Measurements from ENCODE around the gene UNC5A. TPM values are rescaled to one million over a fixed set of nuclear protein-coding genes. Genes with fewer than 3 reads are reported as not detected.

UNC5A gene
- total RNA-seq, 1 donor from 2014 or later, result not detected

DNA sequence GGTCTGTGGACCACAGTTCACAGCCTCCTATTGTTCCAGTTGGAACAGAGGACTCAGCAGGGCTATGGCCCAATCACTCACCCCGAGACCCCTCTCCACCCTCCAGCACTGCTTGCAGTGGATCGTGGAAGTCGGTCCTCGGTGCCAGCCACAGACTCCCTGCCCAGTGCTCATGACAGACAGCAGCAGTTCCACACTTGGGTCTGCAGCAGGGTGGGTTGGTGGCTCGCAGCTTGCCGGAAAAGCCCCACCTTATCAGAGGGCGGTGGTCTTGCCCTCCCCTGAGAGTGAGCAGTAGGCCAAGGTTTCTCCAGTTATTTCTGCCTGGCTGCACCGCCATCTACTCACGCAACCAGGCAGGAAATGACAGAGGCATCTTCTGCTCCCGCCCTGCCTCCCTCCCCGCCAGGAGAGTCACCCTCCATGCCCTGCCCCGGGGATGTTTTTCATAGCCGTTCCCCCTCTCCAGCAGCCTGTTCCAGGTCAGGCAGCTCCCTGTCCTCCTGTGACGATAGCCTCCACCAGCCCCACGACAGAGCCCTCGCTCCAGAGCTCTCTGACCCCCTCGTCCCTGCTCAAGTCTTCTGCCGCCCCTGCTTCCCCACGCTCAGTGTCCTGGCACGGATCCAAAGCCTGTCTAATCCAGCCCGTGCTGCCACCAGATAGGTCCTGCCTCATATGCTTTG, 34.5 kb downstream of the UNC5A start:
- no peak for DNase-seq (ENCODE audit: extremely low spot score in 2 of 2)
- no peak for TF ChIP-seq POLR2AphosphoS5 (IDR thresholded peaks at IDR 0.05; ENCODE audit: insufficient read depth in 1 of 2, low read depth in 1 of 2)
- Histone ChIP-seq H3K4me3 (no peak overlapping the region), H3K27ac (no peak overlapping the region), H3K4me1 (no peaks in the 10 kb centered on the region), H3K36me3 (no peaks in the 10 kb centered on the region), H3K9me3 (no peaks in the 10 kb centered on the region), H3K27me3 (no peaks in the 10 kb centered on the region)
- intact Hi-C loops (cut with DNase I), result no loop called here

DNA sequence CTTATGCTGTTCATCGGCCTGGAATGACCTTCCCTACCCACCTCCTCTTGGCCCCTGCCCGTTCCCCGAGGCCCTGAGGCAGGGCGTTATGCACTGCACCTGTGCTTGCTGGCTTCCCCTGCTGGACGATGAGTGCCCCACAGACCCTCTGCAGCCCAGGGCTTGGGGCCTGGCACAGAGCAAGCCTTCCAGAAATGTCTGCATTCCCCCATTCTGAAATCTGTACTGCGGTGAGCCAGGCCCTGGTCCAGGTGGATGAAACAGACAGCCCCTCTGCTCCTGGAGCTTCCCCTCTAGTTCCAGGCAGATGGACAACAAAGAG, 35.0 kb downstream of the UNC5A start:
- no peak for DNase-seq (ENCODE audit: extremely low spot score in 2 of 2)
- TF ChIP-seq POLR2A (IDR thresholded peaks at IDR 0.05), result no peak
- TF ChIP-seq POLR2AphosphoS5 (IDR thresholded peaks at IDR 0.05; ENCODE audit: insufficient read depth in 1 of 2, low read depth in 1 of 2), result no peak
- TF ChIP-seq, protein P1, sequence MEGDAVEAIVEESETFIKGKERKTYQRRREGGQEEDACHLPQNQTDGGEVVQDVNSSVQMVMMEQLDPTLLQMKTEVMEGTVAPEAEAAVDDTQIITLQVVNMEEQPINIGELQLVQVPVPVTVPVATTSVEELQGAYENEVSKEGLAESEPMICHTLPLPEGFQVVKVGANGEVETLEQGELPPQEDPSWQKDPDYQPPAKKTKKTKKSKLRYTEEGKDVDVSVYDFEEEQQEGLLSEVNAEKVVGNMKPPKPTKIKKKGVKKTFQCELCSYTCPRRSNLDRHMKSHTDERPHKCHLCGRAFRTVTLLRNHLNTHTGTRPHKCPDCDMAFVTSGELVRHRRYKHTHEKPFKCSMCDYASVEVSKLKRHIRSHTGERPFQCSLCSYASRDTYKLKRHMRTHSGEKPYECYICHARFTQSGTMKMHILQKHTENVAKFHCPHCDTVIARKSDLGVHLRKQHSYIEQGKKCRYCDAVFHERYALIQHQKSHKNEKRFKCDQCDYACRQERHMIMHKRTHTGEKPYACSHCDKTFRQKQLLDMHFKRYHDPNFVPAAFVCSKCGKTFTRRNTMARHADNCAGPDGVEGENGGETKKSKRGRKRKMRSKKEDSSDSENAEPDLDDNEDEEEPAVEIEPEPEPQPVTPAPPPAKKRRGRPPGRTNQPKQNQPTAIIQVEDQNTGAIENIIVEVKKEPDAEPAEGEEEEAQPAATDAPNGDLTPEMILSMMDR (IDR thresholded peaks at IDR 0.05), result no peak
- Histone ChIP-seq H3K36me3 (no peaks in the 10 kb centered on the region), H3K4me3 (no peak overlapping the region), H3K27me3 (no peaks in the 10 kb centered on the region), H3K9me3 (no peaks in the 10 kb centered on the region), H3K27ac (no peak overlapping the region), H3K4me1 (no peaks in the 10 kb centered on the region)
- intact Hi-C loops (cut with DNase I), result no loop called here

DNA sequence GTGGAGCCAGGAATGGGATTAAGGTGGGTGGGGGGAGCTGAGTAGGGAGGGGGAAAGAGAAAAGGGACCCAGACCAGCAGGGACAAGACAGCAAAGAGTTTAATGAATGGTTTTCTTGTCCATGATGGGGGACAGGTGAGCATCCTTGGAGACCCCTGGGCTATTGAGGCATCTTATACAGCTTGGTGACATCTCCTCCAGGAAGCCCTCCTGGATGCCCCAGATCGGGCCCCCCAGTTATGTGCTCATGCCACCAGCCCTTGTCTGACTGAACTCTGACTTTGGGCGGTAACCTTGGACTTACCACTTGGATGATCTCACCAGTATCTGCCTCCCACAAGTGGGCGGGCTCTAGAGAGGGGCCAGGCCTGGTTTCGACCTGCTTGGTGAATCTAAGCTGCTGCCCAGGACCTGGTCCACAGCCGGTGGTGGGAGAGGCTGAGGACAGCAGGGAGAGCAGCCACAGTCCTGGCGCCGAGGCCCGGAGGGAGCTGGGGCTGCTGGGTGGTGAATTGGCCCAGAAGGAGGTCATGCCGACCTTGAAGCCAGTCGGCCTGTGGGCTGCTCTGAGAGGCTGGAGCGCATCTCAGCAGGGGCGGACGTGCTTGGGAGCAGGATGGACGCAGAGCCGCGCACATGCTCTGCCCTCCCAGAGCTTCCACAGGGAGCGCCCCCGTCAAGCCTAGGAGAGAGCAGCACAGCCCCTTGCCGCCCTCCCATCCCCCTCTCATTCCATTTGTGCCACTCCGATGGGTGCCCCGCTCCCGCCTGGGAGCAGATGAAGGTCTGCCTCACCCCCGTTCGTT, 36.2 kb downstream of the UNC5A start:
- intact Hi-C loops (cut with DNase I), result no loop called here
- Histone ChIP-seq H3K4me3 (no peak overlapping the region), H3K4me1 (no peaks in the 10 kb centered on the region), H3K27me3 (no peaks in the 10 kb centered on the region), H3K9me3 (no peaks in the 10 kb centered on the region), H3K27ac (no peak overlapping the region), H3K36me3 (no peaks in the 10 kb centered on the region)
- DNase-seq (ENCODE audit: extremely low spot score in 2 of 2), result no peak
- TF ChIP-seq, protein P1 (IDR thresholded peaks at IDR 0.05), result no peak
- no peak for TF ChIP-seq POLR2AphosphoS5 (IDR thresholded peaks at IDR 0.05; ENCODE audit: insufficient read depth in 1 of 2, low read depth in 1 of 2)
- TF ChIP-seq POLR2A (IDR thresholded peaks at IDR 0.05), result no peak

DNA sequence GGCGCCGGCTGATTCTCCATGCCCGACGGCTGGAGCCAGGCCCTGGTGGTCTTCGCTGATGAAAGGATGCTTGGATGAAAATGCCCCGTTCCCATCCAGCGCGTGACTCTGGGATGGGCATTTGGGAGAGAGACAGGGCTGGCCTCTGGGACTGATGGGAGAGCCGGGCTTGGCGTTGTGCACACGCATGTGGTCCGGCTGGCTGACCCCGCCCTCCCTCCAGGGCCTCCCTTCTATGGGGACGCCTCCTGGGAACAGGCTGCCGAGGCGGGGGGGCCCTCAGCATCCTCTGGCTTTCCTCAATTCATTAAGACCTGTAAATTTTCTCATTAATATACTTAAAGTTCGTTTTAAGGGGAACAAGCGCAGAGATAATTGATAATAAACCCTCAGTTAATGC, 36.8 kb downstream of the UNC5A start:
- H3K27ac ChIP-seq, result no peak overlapping the region
- TF ChIP-seq POLR2AphosphoS5 (IDR thresholded peaks at IDR 0.05; ENCODE audit: insufficient read depth in 1 of 2, low read depth in 1 of 2) (no peak), POLR2A (IDR thresholded peaks at IDR 0.05) (no peak)
- TF ChIP-seq, protein P1 (IDR thresholded peaks at IDR 0.05), result no peak
- H3K4me3 ChIP-seq, result no peak overlapping the region
- no peaks in the 10 kb centered on the region for H3K27me3 ChIP-seq
- intact Hi-C loops (cut with DNase I), result no loop called here
- no peaks in the 10 kb centered on the region for H3K36me3 ChIP-seq
- H3K9me3 ChIP-seq, result no peaks in the 10 kb centered on the region
- DNase-seq (ENCODE audit: extremely low spot score in 2 of 2), result no peak
- H3K4me1 ChIP-seq, result no peaks in the 10 kb centered on the region

DNA sequence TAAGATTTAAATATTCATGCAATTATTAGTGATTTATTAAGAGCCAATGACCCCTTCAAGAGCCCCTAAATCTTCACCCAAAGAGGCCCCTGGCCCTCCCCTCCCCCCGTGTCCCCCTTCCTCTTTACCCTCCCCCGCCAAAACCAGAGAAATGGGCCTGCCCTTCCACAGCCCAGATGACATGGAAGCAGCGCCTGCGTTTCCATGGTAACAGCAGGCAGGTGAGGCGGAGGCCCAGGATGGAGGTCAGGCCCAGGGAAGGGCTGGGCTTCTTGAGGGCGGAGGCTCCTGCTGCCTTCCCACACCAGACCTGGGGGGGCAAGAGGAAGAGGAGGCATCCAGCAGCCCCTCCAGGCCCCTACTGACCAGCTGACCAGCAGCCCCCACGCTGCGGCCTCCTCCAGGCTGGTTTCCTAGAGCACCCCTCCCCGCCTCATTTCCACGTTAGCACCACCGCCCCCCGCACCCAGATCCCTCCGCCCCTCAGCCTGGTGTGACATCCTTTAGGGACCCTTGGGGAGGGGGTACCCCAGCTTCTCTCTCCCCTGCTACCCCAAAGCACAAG, 37.4 kb downstream of the UNC5A start:
- Histone ChIP-seq H3K27me3 (no peaks in the 10 kb centered on the region), H3K4me3 (no peak overlapping the region), H3K27ac (no peak overlapping the region), H3K4me1 (no peaks in the 10 kb centered on the region), H3K36me3 (no peaks in the 10 kb centered on the region), H3K9me3 (no peaks in the 10 kb centered on the region)
- TF ChIP-seq, protein P1 (IDR thresholded peaks at IDR 0.05), result no peak
- TF ChIP-seq POLR2AphosphoS5 (IDR thresholded peaks at IDR 0.05; ENCODE audit: insufficient read depth in 1 of 2, low read depth in 1 of 2), result no peak
- intact Hi-C loops (cut with DNase I), result no loop called here
- DNase-seq (ENCODE audit: extremely low spot score in 2 of 2), result no peak
